PC-3 (cell line): ENCODE measurements around the gene PCBP3. TPM values are rescaled to one million over a fixed set of nuclear protein-coding genes. Genes with fewer than 3 reads are reported as not detected.

Source experiments
- ATAC-seq: fragments of 200-7000 bp; cut with Tn5 transposase; 2 replicates; pipeline ENCODE4 v1.9.1; 2020; ENCODE audit warnings: mild to moderate bottlenecking, moderate library complexity
- BruUV-seq: library from RNA; stranded (reverse); fragments of 400-500 nt; replicated peaks from 2 replicates; lab custom pipeline; 2021; lab: Mats Ljungman, UMichigan
- CTCF ChIA-PET: fragments of 300-600 bp; sonication (Branson Sonifier 250); formaldehyde crosslinking; loops from one replicate; lab custom pipeline; 2022; ENCODE audit warnings: antibody characterized with exemption; lab: Charles Lee
- POLR2A ChIA-PET: fragments of 300-600 bp; sonication (Branson Sonifier 250); formaldehyde crosslinking; loops from one replicate; lab custom pipeline; 2022; ENCODE audit warnings: antibody characterized with exemption; ENCODE audit not compliant: unreplicated experiment; lab: Charles Lee
- DNase-seq: peaks from one replicate; pipeline ENCODE4 v3.0.0-alpha.2; 2015
- H2AFZ ChIP-seq: fragments of 300-600 bp; sonication (generic); 2 replicates; pipeline ENCODE4 v1.6.0; 2016; ENCODE audit warnings: antibody characterized with exemption, low read length
- H3F3A ChIP-seq: fragments of 300-600 bp; sonication (generic); one replicate; pipeline ENCODE4 v1.6.0; 2017; ENCODE audit warnings: antibody characterized with exemption, low read length, control low read depth, mild to moderate bottlenecking; ENCODE audit not compliant: unreplicated experiment
- H3K27ac ChIP-seq: fragments of 300-600 bp; sonication (generic); 2 replicates; pipeline ENCODE4 v1.5.1; 2016; ENCODE audit warnings: mild to moderate bottlenecking, low read length
- H3K27me3 ChIP-seq: fragments of 300-600 bp; sonication (generic); 2 replicates; pipeline ENCODE4 v1.6.1; 2016; ENCODE audit warnings: low read length, mixed read lengths
- H3K36me3 ChIP-seq: fragments of 300-600 bp; sonication (generic); 2 replicates; pipeline ENCODE4 v1.6.1; 2016; ENCODE audit warnings: low read depth, mixed run types, low read length, mixed read lengths
- H3K4me1 ChIP-seq: fragments of 300-600 bp; sonication (generic); 2 replicates; pipeline ENCODE4 v1.5.1; 2016; ENCODE audit warnings: low read length; ENCODE audit not compliant: insufficient read depth
- H3K4me2 ChIP-seq: fragments of 300-600 bp; sonication (generic); 2 replicates; pipeline ENCODE4 v1.6.0; 2016; ENCODE audit warnings: low read length
- H3K4me3 ChIP-seq: fragments of 300-600 bp; sonication (generic); 2 replicates; pipeline ENCODE4 v1.5.1; 2016; ENCODE audit warnings: mild to moderate bottlenecking, low read length, mixed read lengths
- H3K79me2 ChIP-seq: fragments of 300-600 bp; sonication (generic); 2 replicates; pipeline ENCODE4 v1.6.1; 2017; ENCODE audit warnings: low read length, mixed read lengths
- H3K9ac ChIP-seq: fragments of 300-600 bp; sonication (generic); 2 replicates; pipeline ENCODE4 v1.6.0; 2016; ENCODE audit warnings: mild to moderate bottlenecking, low read length
- H3K9me2 ChIP-seq: fragments of 300-600 bp; sonication (generic); replicated peaks from 2 replicates; pipeline ENCODE4 v1.6.1; 2016; ENCODE audit warnings: mixed run types, low read length, mixed read lengths
- H3K9me3 ChIP-seq: fragments of 300-600 bp; sonication (generic); 2 replicates; pipeline ENCODE4 v1.6.1; 2016; ENCODE audit warnings: low read length, mixed read lengths
- H4K20me1 ChIP-seq: fragments of 300-600 bp; sonication (generic); 2 replicates; pipeline ENCODE4 v1.6.1; 2016; ENCODE audit warnings: low read length, mixed read lengths
- EZH2 ChIP-seq: fragments of 300-600 bp; sonication (generic); IDR thresholded peaks from one replicate; pipeline ENCODE4 v1.6.1; 2017; ENCODE audit warnings: antibody characterized with exemption, mild to moderate bottlenecking, low read length; ENCODE audit not compliant: unreplicated experiment
- EZH2phosphoT487 ChIP-seq: fragments of 300-600 bp; sonication (generic); IDR thresholded peaks from 2 replicates; pipeline ENCODE4 v1.6.1; 2018; ENCODE audit warnings: mild to moderate bottlenecking, antibody characterized with exemption, low read length, borderline replicate concordance
- intact Hi-C: fragments of 100-400 bp; cut with micrococcal nuclease; formaldehyde crosslinking; loops from 2 replicates; pipeline ENCODE4 v1.9.0; 2023
- total RNA-seq: library from RNA; depleted of rRNA; stranded (reverse); fragments of >200 nt; gene quantifications from 2 replicates; pipeline ENCODE4 v1.2.3, GENCODE V29; 2014
- TF ChIP-seq, protein P1 (sequence below): fragments of 300-600 bp; sonication (generic); conservative IDR thresholded peaks from 2 replicates; pipeline ENCODE4 v1.5.1; 2017; ENCODE audit warnings: antibody characterized with exemption, low read depth, mild to moderate bottlenecking, low read length

PCBP3 gene
- total RNA-seq, 1 experiment from 2014 or later = 2.4 TPM

DNA sequence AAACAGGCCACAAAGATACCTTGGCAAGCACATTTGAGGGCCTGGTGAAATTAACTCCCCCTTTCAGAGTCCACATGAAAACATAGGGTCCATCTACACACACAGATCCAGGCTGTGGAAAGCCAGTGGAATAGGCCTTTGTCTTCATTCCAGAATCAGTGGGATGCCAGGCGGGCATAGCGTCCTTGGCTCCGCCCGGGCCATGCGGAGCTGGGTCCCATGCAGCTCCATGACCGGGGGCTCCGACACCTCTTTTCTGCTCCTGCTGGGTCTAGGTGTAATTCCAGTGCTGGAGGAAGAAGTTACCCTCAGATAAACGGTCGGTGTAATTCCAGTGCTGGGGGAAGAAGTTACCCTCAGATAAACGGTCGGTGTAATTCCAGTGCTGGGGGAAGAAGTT, 274.5 kb downstream of the PCBP3 start:
- BruUV-seq = no TSS peak
- DNase-seq (no peak), ATAC-seq (no peak)
- intact Hi-C loops = no loop called here
- Histone ChIP-seq H3K36me3 (no peaks in the 10 kb centered on the region), H3K9me3 (no peaks in the 10 kb centered on the region), H3K4me2 (no peak overlapping the region), H3K27ac (no peak overlapping the region), H3K79me2 (no peaks in the 10 kb centered on the region), H2AFZ (no peak overlapping the region), H3K4me1 (peaks cover 4% of the 10 kb centered on the region; the same call in 1 of the 2 replicates), H4K20me1 (no peaks in the 10 kb centered on the region), H3K9ac (no peak overlapping the region), H3K4me3 (no peak overlapping the region), H3F3A (no peaks in the 10 kb centered on the region), H3K9me2 (no peaks in the 10 kb centered on the region), H3K27me3 (no peaks in the 10 kb centered on the region)
- POLR2A ChIA-PET = no interaction called here
- TF ChIP-seq EZH2 = no peak
- TF ChIP-seq, protein P1, sequence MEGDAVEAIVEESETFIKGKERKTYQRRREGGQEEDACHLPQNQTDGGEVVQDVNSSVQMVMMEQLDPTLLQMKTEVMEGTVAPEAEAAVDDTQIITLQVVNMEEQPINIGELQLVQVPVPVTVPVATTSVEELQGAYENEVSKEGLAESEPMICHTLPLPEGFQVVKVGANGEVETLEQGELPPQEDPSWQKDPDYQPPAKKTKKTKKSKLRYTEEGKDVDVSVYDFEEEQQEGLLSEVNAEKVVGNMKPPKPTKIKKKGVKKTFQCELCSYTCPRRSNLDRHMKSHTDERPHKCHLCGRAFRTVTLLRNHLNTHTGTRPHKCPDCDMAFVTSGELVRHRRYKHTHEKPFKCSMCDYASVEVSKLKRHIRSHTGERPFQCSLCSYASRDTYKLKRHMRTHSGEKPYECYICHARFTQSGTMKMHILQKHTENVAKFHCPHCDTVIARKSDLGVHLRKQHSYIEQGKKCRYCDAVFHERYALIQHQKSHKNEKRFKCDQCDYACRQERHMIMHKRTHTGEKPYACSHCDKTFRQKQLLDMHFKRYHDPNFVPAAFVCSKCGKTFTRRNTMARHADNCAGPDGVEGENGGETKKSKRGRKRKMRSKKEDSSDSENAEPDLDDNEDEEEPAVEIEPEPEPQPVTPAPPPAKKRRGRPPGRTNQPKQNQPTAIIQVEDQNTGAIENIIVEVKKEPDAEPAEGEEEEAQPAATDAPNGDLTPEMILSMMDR = no peak
- CTCF ChIA-PET = no interaction called here

DNA sequence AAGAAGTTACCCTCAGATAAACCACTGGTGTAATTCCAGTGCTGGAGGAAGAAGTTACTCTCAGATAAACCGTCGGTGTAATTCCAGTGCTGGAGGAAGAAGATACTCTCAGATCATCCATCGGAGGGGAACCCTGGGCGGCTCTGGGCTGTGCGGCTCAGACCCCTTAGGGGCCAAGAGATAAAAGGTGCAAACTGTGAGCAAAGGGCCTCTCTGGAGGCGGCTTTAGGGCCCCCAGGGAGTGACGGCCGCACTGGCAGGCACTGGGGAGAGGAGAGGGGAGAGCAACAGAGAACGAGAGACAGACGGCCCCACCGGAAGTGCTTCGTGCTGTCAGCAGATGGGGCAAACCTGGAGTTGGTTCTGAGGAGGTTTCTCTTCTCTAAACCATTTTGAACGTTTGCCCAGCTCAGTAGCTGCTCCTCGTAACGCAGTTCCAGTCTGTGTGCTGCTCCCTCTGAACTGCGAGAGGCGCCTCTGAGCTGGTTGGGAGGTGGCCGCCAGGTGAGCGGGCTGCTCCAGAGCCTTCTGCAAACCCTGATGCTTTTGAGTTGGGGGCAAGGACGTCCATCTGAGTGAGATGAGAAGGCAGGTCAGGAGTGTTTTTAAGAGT, 275.4 kb downstream of the PCBP3 start:
- DNase-seq (no peak), ATAC-seq (no peak)
- Histone ChIP-seq H3F3A (no peaks in the 10 kb centered on the region), H3K36me3 (no peaks in the 10 kb centered on the region), H3K9me3 (no peaks in the 10 kb centered on the region), H3K27me3 (no peaks in the 10 kb centered on the region), H3K4me3 (no peak overlapping the region), H3K9me2 (no peaks in the 10 kb centered on the region), H3K4me1 (peaks cover 4% of the 10 kb centered on the region; the same call in 1 of the 2 replicates), H3K79me2 (no peaks in the 10 kb centered on the region), H2AFZ (no peak overlapping the region), H4K20me1 (no peaks in the 10 kb centered on the region), H3K27ac (no peak overlapping the region), H3K9ac (no peak overlapping the region), H3K4me2 (no peak overlapping the region)
- CTCF ChIA-PET = interaction anchor here (0.5 kb wide), 1 partner anchor 102 kb away, joined by 7 read pairs; no protein-coding TSS in a partner anchor
- POLR2A ChIA-PET = no interaction called here
- no peak for TF ChIP-seq EZH2phosphoT487
- no peak for TF ChIP-seq EZH2
- TF ChIP-seq, protein P1 = no peak
- intact Hi-C loops = no loop called here
- no TSS peak for BruUV-seq

DNA sequence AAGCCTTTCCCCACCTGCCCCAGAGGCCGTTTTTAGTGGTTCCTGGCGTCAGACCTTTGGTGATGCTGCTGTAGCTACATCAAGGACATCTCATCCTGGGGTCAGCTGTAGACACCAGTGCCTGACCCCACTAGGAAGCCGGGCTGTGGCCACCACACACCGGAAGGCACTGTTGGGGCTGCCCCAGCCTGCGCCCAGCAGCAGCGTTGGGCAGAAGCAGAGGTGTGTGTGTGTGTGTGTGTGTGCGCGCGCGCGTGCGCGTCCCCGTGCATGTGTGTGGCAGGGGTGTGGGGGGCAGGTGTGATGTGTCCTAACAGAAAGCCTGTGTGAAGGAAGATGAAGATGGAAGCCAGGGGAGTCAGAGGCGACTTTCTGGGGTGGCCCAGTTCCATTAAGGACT, 276.1 kb downstream of the PCBP3 start:
- BruUV-seq = no TSS peak

More for the DNA sequence above, 276.1 kb downstream of the PCBP3 start:
- Histone ChIP-seq H3K4me2 (no peak overlapping the region), H3K27me3 (no peaks in the 10 kb centered on the region), H3K9ac (no peak overlapping the region), H4K20me1 (no peaks in the 10 kb centered on the region), H2AFZ (no peak overlapping the region), H3K79me2 (no peaks in the 10 kb centered on the region), H3K27ac (no peak overlapping the region), H3K4me3 (no peak overlapping the region), H3F3A (no peaks in the 10 kb centered on the region), H3K36me3 (no peaks in the 10 kb centered on the region), H3K9me2 (no peaks in the 10 kb centered on the region), H3K9me3 (no peaks in the 10 kb centered on the region), H3K4me1 (peaks cover 4% of the 10 kb centered on the region; the same call in 1 of the 2 replicates)
- TF ChIP-seq EZH2 (no peak), EZH2phosphoT487 (no peak)
- TF ChIP-seq, protein P1 = no peak
- no peak for ATAC-seq
- intact Hi-C loops = no loop called here
- ChIA-PET CTCF (no interaction called here), POLR2A (no interaction called here)
- DNase-seq = no peak
